Measurements from ENCODE around the gene CAND2.
"Not testable (repeated sequence)": the region's sequence is repeated elsewhere in the genome, so short reads cannot be mapped to it uniquely, and the experiment has no call there.

The CAND2 gene

DNA sequence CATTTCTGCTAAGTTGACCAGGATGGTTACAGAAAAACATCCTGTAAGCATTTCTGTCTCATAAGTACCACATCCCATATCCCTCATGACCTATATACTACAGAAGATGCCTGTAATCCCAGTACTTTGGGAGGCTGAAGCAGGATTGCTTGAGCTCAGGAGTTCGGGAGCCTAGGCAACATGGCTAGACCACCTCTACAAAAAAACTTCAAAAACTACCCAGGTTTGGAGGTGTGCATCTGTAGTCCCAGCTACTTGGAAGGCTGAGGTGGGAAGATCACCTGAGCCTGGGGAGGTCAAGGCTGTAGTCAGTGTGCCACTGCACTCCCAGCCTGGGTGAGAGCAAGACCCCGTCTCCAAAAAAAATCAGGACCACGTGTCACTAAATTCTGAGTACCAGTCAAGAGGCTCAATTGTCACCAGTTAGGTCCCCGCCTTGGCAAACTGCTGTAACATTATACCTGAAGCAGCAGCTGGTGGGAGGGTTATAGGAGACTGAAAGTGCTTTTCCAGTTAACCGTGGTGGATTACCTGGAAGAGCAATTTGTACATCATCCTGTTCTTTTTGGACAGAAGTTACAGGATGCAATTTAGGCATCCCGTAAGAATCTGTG lies 38.7 kb downstream of the CAND2 start:
- Histone ChIP-seq H3K36me3 (peaks cover 95% of the 10 kb centered on the region), H3K27ac (no peak overlapping the region), H3K9me3 (ENCODE audit: severe bottlenecking) (no peaks in the 10 kb centered on the region), H3K4me3 (ENCODE audit: low read depth, low read length) (no peak overlapping the region), H3K27me3 (ENCODE audit: insufficient read depth, low read depth, severe bottlenecking) (no peaks in the 10 kb centered on the region)
- DNase-seq: no peak
- TF ChIP-seq, protein P1, sequence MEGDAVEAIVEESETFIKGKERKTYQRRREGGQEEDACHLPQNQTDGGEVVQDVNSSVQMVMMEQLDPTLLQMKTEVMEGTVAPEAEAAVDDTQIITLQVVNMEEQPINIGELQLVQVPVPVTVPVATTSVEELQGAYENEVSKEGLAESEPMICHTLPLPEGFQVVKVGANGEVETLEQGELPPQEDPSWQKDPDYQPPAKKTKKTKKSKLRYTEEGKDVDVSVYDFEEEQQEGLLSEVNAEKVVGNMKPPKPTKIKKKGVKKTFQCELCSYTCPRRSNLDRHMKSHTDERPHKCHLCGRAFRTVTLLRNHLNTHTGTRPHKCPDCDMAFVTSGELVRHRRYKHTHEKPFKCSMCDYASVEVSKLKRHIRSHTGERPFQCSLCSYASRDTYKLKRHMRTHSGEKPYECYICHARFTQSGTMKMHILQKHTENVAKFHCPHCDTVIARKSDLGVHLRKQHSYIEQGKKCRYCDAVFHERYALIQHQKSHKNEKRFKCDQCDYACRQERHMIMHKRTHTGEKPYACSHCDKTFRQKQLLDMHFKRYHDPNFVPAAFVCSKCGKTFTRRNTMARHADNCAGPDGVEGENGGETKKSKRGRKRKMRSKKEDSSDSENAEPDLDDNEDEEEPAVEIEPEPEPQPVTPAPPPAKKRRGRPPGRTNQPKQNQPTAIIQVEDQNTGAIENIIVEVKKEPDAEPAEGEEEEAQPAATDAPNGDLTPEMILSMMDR (IDR thresholded peaks at IDR 0.05; ENCODE audit: low read depth, low read length): no peak

GRCh38 chr3:12837295-12837986 lies 41.0 kb downstream of the CAND2 start:
- Histone ChIP-seq H3K9me3 (ENCODE audit: severe bottlenecking) (no peaks in the 10 kb centered on the region), H3K27ac (no peak overlapping the region), H3K4me3 (ENCODE audit: low read depth, low read length) (no peak overlapping the region), H3K27me3 (ENCODE audit: insufficient read depth, low read depth, severe bottlenecking) (no peaks in the 10 kb centered on the region), H3K36me3 (peaks cover 87% of the 10 kb centered on the region)
- TF ChIP-seq, protein P1 (IDR thresholded peaks at IDR 0.05; ENCODE audit: low read depth, low read length): no peak
- DNase-seq: no peak

- no peaks in the 10 kb centered on the region for H3K27me3 ChIP-seq (ENCODE audit: insufficient read depth, low read depth, severe bottlenecking)
- TF ChIP-seq, protein P1 (IDR thresholded peaks at IDR 0.05; ENCODE audit: low read depth, low read length): no peak
- no peak overlapping the region for H3K4me3 ChIP-seq (ENCODE audit: low read depth, low read length)
- no peak overlapping the region for H3K27ac ChIP-seq
- DNase-seq: no peak
- H3K36me3 ChIP-seq: peaks cover 78% of the 10 kb centered on the region
- H3K9me3 ChIP-seq (ENCODE audit: severe bottlenecking): no peaks in the 10 kb centered on the region
Observed at GRCh38 chr3:12838179-12838965, 41.9 kb downstream of the CAND2 start.

DNA sequence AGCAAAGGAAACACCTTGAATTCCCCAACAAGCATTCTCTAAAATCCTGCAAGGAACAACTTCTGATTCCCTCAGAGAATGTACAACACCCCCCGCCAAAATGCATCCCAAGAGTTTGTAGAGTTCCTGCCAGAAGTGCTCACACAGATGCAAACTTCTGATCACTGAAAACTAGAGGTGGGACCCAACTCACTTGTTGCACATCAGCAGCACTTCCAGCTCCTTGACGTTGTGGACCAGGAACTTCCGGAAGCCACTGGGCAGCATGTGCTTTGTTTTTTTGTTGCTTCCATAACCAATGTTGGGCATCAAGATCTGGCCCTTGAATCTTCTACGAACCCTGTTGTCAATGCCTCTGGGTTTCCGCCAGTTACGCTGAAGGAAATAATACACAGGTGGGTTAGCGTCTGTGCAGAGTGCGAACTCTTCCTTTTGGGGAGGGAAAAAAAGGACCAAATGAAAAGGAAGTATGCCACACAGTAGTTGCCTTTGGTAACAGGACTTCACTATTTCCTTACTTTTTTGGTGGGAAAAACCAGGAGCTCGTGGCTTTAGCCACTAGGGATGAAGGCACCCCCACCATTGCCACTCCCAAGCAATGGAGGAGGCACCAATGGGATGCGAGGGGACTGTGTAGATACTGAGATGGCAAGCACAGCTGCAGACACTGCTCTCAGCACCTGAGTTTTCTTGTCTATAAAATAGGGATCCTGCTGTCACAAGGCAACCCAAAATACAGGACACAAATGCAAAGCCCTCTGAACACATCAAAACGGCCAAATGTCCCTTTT lies 42.9 kb downstream of the CAND2 start:
- H3K4me3 ChIP-seq (ENCODE audit: low read depth, low read length): no peak overlapping the region
- H3K36me3 ChIP-seq: peaks cover 69% of the 10 kb centered on the region
- TF ChIP-seq, protein P1 (IDR thresholded peaks at IDR 0.05; ENCODE audit: low read depth, low read length): no peak

DNA sequence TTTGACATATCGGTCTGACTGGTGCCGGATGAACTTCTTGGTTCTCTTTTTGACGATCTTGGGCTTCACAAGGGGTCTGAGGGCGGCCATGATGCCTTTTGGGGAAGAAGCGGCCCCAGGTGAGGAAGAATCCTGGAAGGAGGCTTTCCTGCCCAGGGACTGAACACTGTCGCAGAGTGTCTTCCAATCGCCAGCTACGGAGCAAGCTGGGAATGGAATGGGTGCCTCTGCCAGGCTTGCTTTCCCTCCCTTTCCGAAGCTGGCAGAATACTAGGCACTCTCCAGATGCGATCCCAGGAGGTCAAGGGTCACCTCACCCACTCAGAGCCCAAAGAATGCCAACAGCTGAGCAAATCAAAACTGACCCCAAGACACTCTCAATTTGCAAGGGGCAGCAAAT lies 43.7 kb downstream of the CAND2 start:
- not testable (repeated sequence) for H3K27me3 ChIP-seq (ENCODE audit: insufficient read depth, low read depth, severe bottlenecking); H3K9me3 ChIP-seq (ENCODE audit: severe bottlenecking); DNase-seq
- peaks cover 61% of the 10 kb centered on the region for H3K36me3 ChIP-seq
- peak overlapping the region; percentile 97 for H3K4me3 ChIP-seq (ENCODE audit: low read depth, low read length)
- H3K27ac ChIP-seq: peak overlapping the region; percentile 99; the same call in 1 of the 2 replicates

More for the DNA sequence above, 42.9 kb downstream of the CAND2 start:
- Histone ChIP-seq H3K9me3 (ENCODE audit: severe bottlenecking) (no peaks in the 10 kb centered on the region), H3K27me3 (ENCODE audit: insufficient read depth, low read depth, severe bottlenecking) (no peaks in the 10 kb centered on the region), H3K27ac (no peak overlapping the region)
- no peak for DNase-seq
